ENCODE measurements around the gene KPNA5. TPM values are rescaled to one million over a fixed set of nuclear protein-coding genes. Genes with fewer than 3 reads are reported as not detected.

The KPNA5 gene
- total and polyA plus RNA-seq, 2 of the 13 experiments (the other 11 are each of a cell fraction or from before 2014, with no cell fraction given): 5.3 to 13.0 TPM

GRCh38 chr6:116745176-116745575 is 64.2 kb downstream of the KPNA5 start (continued):
- TF ChIP-seq ZNF781 (CRISPR knock-in tag; IDR thresholded peaks at IDR 0.05; ENCODE audit: borderline replicate concordance, not compliant biosample characterization) (no peak), FOXO4 (CRISPR knock-in tag; conservative IDR thresholded peaks at IDR 0.05) (no peak), THAP8 (CRISPR knock-in tag; IDR thresholded peaks at IDR 0.05; ENCODE audit: borderline replicate concordance) (no peak)

GRCh38 chr6:116761779-116762178 is 80.8 kb downstream of the KPNA5 start:
- BruUV-seq (replicated peaks): no TSS peak
- Histone ChIP-seq H3K4me2 (ENCODE audit: low read depth, low read length) (no peak overlapping the region), H3K9ac (ENCODE audit: insufficient read depth, low read depth, low read length) (no peak overlapping the region), H3K4me1 (ENCODE audit: insufficient read depth, low read length) (peaks cover 15% of the 10 kb centered on the region; the same call in 1 of the 2 replicates), H3K36me3 (replicated peaks in 1 of 2; ENCODE audit: control insufficient read depth in 1 of 2, insufficient read depth in 2 of 2, low read length in 2 of 2) (no peaks in the 10 kb centered on the region), H3K79me2 (ENCODE audit: insufficient read depth, low read length) (no peaks in the 10 kb centered on the region), H3K9me3 (ENCODE audit: low read length) (no peaks in the 10 kb centered on the region), H3K4me3 (replicated peaks in 1 of 3; ENCODE audit: insufficient read depth in 1 of 3, low read depth in 2 of 3, low read length in 3 of 3) (no peak overlapping the region), H3K27ac (ENCODE audit: extremely low read length, insufficient read depth, low read length) (no peak overlapping the region), H4K20me1 (ENCODE audit: insufficient read depth, low read length) (no peaks in the 10 kb centered on the region), H2AFZ (ENCODE audit: low read length) (no peak overlapping the region), H3K27me3 (ENCODE audit: control insufficient read depth in 1 of 2, insufficient read depth in 2 of 2, low read length in 2 of 2) (peaks cover 0 to 31% of the 10 kb centered on the region in 2 experiments; a peak in 4 of 5 replicates)
- FAIRE-seq (no peak), ATAC-seq (no peak), DNase-seq (ENCODE audit: low spot score) (no peak)
- CTCF ChIA-PET (ENCODE audit: low intra/inter-chr PET ratio, low total read pairs): no interaction called here
- in situ Hi-C loops (cut with HindIII; ENCODE audit: extremely low pct_ligation_motif_present, low pct_unique_long_range_greater_than_20kb) (no loop called here), intact Hi-C loops (cut with micrococcal nuclease; ENCODE audit: unreplicated experiment) (no loop called here)
- POLR2A ChIA-PET: no interaction called here
- WGBS (ENCODE audit: low lambda C conversion rate): 9% methylated on average over 4 of the region's 4 CpGs
- TF ChIP-seq ZNF441 (CRISPR knock-in tag; IDR thresholded peaks at IDR 0.05; ENCODE audit: borderline replicate concordance): no peak
- TF ChIP-seq NFE2L2 (IDR thresholded peaks at IDR 0.05; ENCODE audit: low read length): no peak
- no peak for TF ChIP-seq ZNF644 (CRISPR knock-in tag; IDR thresholded peaks at IDR 0.05; ENCODE audit: low read depth)
- TF ChIP-seq ZNF766 (CRISPR knock-in tag; IDR thresholded peaks at IDR 0.05; ENCODE audit: borderline replicate concordance): no peak
- TF ChIP-seq PHB2 (IDR thresholded peaks at IDR 0.05; ENCODE audit: partially characterized antibody): no peak
- TF ChIP-seq NRL (CRISPR knock-in tag; IDR thresholded peaks at IDR 0.05; ENCODE audit: borderline replicate concordance): no peak
- no peak for TF ChIP-seq ZNF790 (CRISPR knock-in tag; IDR thresholded peaks at IDR 0.05; ENCODE audit: borderline replicate concordance)
- TF ChIP-seq KLF15 (CRISPR knock-in tag; IDR thresholded peaks at IDR 0.05; ENCODE audit: borderline replicate concordance): no peak
- no peak for TF ChIP-seq NFE2L1 (CRISPR knock-in tag; IDR thresholded peaks at IDR 0.05; ENCODE audit: borderline replicate concordance)
- no peak for TF ChIP-seq KLF9 (CRISPR knock-in tag; IDR thresholded peaks at IDR 0.05; ENCODE audit: low read depth)
- no peak for TF ChIP-seq HBP1 (CRISPR knock-in tag; IDR thresholded peaks at IDR 0.05; ENCODE audit: low read depth)
- no peak for TF ChIP-seq IRF1 (CRISPR knock-in tag; IDR thresholded peaks at IDR 0.05; ENCODE audit: low read depth)
- no peak for TF ChIP-seq SALL2 (CRISPR knock-in tag; IDR thresholded peaks at IDR 0.05)
- TF ChIP-seq FIP1L1 (IDR thresholded peaks at IDR 0.05; ENCODE audit: borderline replicate concordance, insufficient read depth, low read depth, low read length): no peak
